Stimulated activated naive CD8-positive, alpha-beta T cell treated with anti-CD3 and anti-CD28 coated beads, Interleukin-15, Interleukin-2, amounts not matched to agents 100 U/mL and 50 U/mL, for 24 hours (primary cell): Measurements from ENCODE around the gene BLACAT1.
A peak's percentile ranks its signal among the peaks of the same experiment; 100 is the strongest.
"Not testable (repeated sequence)": the region's sequence is repeated elsewhere in the genome, so short reads cannot be mapped to it uniquely, and the experiment has no call there.

Source experiments
- ATAC-seq: fragments of 150-1000 bp; cut with Tn5 transposase; one replicate; pipeline ENCODE4 v1.10.0; 2021
- DNase-seq: peaks from one replicate; pipeline ENCODE4 v3.0.0; 2021

BLACAT1 gene

DNA sequence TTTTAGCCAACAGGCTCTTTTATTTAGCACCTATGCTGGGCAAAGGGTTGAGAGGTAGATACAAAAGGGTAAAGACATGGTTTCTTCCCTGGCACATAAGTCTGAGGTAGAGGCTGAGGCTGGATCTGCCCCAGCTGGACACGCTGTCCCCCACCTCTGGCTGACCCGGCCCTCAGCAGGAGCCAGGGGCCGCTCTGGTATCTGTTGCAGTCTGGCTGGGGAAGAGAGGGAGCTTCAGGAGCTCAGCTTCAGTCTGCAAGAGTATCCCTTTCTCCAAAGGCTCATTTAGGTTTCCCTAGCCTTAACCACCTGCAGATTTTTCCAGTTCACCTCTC is 14.2 kb downstream of the BLACAT1 start:
- ATAC-seq (no peak), DNase-seq (no peak)

DNA sequence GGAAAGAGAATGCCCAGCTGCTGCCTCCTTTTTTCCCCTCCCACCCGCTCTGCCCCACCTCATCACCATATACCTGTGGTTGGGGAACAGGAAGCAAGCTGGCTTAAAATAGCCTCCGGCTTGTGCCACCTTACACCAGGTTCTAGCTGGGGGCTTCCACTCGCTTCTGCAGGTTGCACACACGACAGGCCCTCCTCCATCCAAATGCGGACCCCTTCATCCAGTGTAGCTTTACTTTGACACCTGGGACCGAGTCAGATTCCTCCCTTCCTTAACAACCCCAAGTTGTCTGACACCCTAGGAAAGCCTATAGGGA is 14.6 kb downstream of the BLACAT1 start:
- DNase-seq (no peak), ATAC-seq (no peak)

DNA sequence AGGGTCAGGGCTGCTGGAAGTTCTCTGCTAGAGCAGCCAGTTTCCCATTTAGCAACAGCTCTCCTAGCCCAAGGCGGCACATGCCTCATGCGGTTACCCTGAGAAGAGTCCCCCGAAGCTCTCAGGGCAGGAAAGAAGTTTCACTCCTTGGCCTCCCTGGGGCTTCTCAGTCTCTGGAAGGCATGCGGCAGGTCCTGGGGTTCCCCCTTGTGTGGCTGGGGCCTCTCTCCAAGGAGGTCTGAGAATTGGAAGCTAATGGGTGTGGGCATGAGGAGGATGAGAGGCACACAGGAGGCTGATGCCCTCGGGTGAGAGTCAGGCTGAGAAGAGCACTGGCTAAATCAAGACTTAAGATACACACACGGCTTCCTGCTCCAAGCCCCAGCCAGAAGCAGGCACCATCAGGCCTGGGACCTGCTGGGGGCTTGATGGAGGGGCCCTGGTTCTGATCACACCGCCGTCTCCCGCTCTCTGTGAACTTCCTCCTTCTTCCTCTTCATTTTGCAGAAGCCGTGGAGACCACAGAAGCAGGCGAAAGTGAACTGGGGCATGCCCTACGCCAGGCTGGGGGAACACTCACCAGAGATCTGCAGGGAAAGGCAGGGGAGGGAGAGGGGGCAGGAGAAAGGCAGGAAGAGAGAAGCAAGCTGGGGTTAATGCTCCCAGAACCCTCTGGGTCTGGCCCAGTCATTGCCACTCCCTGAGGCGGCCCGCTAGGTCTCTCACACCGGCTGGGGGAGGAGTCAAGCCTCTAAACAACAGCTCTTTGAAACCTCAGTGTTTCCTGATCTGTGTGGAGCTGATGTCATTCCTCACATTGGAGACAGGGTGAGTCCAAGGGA is 15.1 kb downstream of the BLACAT1 start:
- DNase-seq (peak; percentile 72), ATAC-seq (peak; percentile 93)

DNA sequence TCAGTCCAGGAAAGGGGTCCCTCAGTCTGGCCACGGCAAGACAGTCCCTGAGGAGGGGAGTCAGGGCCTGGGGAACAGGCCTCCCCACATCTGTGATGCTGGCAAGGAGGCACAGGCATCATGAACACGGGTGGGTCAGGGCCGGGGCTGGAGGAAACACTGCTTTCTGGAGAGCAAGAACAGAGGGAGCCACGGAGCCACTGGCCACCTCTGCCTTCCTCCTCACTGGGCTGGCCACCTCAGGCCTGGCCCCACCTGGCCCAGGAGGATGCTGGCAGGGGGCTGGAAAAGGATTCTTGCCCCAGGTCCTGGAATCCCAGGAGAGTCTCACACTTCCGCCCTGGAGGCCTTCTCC is 15.7 kb downstream of the BLACAT1 start:
- DNase-seq (no peak), ATAC-seq (no peak)

DNA sequence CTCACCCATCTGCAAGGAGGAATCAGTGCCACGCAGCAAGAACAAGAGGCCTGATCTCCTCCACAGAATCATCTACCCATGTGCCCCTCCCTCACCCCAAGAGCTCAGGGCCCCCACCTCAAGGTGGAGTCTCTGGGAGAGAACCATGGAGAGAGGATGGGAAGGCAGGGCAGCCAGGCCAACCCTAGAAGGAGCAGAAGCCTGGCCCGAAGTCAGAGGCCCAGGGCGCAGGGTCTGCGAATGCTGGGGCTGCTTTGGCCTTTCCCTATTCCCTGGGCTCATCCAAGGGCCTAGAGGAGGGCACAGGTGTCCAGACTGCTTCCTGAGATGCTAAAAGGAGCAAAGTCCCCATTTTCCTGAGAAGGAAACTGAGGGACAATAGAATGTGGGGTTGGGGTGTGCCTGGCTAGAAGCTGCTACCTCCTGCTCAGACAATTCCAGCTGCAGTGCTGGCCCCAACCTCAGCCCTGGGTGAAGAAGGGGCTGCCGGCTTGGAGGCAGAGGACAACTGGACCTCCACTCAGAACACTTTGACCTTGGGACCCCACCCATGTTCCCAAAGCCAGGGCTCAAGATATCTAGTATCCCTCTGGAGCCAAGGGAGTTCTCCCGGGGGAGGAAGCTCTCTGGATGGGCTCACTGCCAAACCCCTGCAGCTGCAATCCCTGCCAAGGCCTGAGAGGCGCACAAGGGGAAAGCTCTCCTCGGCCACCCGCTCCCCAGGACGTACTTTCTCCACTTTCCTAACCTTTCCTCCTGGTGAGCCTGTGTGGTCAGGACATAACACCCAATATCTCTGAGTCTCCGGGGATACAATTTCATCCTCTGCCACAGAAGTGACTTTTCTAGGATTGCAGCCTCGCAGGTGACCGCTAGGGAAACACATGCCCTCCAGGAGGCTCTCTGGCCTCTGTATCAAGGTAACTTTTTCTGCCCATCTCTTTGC is 17.4 kb downstream of the BLACAT1 start:
- DNase-seq, result no peak
- ATAC-seq, result no peak

DNA sequence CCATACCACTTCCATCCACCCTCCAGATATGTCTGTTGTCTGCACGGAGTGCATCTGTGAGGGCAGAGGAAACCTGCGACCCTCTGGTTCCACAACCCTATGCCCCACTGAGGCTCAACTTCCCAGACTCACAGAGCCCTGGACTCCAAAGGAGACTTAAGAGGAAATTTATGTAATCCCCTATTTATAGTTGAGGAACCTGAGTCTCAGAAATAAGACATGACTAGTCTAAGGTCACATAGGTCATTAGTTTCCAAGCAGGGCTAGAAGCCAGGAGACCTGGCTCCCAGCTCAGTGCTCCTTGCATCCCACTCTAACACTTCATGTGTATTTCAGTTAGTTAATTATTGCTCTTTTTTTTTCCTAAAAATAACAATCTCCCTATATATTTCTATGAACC is 18.3 kb downstream of the BLACAT1 start:
- ATAC-seq (no peak), DNase-seq (no peak)

DNA sequence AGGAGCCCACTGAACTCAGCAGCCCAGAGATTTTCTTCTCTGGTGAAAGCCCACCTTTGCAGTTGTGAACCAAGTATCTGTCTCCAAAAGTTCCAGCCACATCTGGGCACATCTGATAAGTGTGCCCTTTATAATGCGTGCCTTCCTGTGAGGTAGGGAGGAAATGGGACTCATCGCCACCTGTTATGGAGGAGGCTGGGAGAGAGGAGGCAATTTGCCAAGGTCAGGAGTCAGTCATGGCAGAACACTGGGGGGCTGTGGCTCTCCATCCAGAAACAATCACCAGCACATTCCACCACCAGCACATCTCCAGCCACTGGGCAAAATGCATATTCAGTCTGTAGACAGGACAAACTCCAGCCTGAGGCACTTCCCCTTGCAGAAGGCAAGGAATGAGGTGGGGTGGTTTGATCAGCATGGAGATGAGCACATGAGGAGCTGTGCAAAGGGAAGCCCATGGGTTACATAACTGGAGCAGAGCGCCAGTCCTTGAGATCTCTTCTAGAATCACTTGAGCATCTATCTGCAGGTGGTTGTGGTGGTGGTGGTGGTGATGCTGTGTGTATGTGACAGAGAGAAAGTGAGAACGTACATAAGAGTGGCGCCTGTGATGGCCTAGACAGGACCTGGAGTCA is 19.0 kb downstream of the BLACAT1 start:
- no peak for ATAC-seq

DNA sequence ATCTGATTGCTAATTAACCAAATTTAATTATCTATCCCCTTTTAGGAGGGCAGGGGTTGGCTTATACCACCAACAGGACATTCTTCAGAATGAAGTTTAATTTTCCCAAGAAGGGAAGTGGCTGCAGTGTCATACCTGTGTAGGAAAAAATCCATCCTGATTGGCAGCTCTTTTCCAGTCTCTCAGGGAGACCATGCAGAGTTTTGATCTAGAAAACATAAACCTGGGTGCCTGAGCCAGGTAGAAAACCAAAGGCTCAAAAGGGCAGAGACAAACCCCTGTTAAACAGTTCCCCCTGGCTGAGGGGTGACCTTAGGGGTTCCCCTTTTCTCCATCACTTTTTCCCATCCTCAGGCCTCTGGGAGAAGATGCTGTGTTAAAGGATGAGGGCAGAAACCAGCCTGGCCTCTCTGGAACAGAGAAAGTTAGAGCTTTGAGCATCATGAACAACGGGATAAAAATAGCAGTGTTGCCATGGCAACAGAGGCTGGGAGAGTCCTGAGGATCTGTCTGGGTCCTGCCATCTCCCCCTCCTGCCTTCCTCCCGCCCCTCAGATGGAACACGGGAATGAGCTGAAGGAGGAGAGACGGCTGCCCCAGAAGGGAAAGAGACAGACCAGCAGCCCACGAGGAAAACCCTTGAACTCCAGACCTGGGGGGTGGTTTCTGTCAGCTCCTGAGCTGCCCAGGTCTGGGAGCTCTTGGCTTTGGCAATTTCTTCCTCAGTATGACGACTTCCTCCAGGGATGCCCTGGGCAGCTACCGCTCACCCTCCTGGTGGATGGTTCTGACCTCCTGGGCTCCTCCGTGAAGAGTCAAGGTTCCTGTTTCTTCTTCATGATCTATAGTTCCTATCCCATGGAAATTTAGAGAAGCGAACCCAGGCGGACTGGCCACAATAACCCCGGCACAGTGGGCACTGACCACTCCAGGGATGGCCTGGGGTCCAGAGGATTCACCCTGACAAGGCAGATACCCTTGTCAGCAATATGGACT is 20.0 kb downstream of the BLACAT1 start:
- no peak for ATAC-seq
- no peak for DNase-seq

More for the DNA sequence above, 19.0 kb downstream of the BLACAT1 start:
- no peak for DNase-seq

DNA sequence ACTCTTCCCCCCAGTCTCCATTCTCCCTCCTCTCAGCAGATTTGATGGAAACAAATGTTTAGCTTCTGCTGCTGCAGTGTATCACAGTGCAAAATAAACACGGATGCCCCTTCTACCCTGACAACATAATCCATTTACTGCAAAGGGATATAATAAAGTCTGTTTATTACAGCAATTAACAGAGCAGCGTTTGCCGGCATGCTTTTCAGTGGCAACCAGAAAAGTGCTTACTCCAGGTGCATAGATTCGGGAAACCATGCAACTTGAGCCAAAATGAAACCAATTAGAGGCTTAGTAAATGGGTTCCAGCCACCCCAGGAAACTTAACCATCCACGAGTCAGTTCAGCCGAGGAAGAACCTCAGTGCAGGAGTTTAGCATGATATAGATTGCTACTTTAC is 21.1 kb downstream of the BLACAT1 start:
- no peak for DNase-seq

DNA sequence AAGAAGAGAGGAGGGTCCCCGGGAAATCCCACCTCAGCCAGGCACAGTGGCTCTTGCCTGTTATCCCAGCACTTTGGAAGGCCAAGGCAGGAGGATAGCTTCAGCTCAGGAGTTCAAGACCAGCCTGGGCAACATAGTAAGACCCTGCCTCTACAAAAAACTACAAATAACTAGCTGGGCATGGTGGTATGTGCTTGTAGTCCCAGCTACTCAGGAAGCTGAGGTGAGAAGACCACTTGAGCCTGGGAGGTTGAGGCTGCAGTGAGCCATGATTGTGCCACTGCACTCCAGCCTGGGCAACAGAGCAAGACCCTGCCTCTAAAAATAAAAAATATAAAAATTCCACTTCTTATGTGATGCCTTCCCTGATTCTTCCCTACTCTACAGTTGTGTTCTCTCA is 23.2 kb downstream of the BLACAT1 start:
- ATAC-seq, DNase-seq: not testable (repeated sequence)

More for the DNA sequence above, 21.1 kb downstream of the BLACAT1 start:
- ATAC-seq, result no peak

DNA sequence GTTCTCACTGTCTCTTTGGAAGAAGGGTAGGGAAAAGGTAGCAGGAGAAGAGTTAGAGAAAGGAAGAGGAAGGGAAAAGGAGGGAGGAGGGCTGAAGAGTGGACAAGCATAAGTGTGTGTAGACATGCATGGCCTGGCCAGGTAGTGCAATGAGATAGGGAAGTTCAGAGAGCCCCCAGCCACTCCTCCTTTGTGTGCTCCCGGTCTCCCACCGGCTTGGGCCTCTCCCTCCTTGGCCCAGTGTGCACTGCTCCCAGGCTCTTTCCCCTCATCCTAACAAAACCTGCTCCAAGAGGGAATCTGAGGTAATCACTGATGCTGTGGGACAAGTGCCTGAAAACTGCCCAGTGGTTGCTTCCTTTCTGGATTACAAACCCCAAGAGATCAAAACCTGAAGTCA is 23.7 kb downstream of the BLACAT1 start:
- no peak for DNase-seq
- no peak for ATAC-seq

DNA sequence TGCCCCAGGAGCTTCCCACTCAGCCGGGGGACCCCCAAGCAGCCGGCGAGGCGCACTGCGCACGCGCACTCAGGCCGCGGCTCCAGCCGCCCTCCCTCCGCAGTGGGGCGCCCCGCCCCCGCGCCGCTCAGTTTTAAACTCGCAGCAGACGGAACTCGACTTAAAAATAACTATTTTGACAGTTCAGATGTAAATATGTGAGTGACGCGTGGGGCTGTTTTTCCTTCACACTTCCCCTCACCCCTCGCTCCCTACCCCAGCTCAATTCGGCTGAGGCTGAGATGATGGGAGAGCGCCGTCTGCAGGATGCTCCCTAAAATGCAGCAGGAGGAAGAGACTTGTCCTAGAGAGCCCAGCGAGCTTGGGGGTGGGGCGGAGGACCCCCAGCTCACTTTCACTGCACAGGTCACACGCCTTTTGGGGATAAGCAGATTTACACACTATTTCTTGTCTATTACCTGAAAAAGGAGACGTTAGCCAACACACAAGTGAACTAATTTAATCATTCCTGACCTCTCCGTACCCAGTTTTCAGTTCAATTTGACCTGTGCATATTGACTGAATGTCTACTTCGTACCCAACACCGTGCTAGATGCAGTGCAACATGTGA is 25.0 kb downstream of the BLACAT1 start:
- ATAC-seq, result peak; percentile 43
- DNase-seq, result peak; percentile 72

DNA sequence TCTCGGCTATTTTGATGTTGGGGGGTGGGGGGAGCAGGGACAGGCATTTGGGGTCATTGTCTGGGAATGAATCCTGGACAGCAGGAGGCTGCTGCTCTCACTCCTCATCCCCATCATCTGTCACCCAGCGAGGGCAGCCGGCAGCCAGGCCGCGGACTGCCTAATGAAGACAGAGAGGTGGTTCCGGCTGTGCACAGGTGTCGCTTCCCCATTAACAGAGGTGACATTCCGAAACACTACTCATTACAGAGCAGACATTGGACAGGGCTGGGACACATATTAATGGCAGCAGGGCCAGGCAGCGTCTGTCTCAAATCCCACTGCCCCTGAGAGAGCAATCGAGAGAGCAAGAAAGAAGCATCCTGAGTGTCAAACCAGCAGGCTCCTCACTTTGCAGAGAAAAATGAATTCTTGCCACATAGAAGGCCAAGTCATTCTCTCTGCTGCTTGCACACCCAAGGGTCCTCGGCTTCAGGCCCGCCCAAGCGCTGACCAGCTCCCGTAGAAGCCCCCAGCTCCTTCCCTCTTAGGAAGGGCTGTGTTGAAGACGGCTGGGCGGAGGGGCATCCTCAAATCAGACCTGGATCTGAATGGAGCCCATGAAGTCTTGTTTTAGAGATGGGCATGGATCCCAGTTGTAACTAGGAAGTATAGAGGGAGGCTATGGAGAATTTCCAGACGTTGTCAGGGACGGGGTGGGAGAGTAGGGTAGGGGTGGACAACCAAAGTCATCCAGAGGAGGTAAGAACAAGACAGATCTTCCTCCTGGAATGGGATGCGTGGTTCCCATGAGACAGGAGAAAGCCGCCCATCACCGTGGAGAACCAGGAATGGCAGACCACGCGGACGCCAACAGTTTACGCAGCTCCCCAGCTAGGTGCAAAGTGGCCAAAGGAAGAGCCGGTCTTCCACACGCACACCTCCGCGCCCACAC is 25.8 kb downstream of the BLACAT1 start:
- no peak for ATAC-seq

DNA sequence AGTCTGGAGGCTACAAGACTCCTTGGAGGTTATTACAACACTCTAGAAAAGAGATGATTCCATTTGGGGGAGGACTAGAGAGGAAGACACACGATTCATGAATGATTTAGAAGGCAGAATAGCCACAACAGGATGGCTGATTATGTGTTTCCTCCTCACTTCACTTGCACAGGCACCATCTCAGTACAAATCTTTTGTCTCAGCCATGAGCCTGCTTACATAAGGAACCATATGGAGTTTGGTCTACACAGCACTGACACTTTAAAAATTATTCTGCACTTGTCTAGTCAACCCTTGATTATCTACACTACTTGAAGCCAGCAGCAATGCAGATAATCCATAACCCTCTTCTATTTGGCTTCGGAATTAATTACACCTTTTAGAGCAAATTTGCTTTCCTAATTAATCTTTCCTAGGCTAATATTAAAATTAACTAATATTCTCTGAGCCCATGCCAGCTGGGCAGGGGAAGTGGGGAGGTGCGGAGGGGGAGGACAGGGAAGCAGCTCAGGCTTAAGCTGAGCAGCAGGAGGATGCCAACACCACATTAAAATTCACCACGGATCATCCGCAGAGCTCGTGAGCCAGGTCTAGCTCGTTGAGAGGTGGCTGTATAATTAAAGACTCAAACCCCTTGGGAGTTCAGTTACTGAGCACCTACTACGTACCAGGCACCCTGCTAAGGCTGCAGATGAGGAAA is 30.8 kb downstream of the BLACAT1 start:
- DNase-seq, result no peak
- no peak for ATAC-seq

More for the DNA sequence above, 25.8 kb downstream of the BLACAT1 start:
- DNase-seq, result no peak

DNA sequence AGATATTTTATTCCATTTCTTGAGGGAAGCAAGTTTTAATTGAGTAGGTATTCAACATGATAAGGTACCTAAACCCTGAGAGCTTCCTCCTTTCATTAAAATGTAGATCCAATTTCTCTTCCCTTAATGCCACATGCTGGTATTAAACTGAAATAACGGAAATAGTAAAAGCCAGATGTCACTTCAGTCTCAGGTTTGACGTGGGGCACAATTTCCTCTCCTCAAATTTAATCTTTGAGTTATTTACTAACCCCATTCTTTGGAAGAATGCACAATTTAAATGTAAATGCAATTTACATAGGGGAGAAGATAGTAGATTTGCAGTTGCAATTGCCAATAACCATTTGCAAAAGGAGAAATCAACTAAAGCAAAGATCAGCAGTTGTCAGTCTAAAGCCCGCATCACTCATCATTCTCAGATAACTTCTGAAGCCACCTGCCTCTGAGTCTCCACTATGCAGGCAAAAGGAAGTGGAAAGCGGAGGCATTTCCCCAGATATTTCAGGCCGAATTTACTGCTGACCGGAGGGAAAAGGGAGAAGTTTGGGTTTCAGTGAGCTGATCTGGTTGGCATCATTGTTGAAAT is 31.9 kb downstream of the BLACAT1 start:
- ATAC-seq (no peak), DNase-seq (no peak)

DNA sequence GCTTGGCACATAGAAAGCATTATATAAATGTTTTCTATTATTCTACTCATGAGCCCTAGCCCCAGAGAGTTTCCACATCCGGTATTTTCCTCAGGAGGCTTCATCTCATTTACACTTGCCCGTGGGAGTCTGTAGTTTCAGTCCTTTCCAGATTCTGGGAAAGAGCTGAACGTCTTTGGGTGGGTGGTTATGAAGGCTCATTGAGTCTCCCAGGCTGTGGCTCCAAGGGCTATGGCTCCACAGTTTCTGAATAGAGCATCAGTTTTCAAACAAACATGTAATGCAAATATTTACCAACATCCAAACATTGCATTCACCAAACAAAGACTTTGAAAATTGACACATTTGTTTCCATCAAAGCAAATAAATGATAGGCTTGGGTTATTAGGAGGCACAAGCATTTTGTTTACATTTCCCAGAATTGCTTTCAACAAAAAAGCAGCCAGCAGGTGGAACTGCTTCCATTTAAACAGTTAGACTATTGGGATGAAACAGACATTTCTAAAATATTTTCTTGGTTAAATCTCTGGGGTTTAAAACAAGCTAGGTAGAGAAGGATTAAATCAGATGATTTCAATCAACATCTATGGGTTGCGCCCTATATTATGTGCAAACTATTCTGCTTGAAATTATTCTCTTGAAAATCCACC is 32.7 kb downstream of the BLACAT1 start:
- no peak for ATAC-seq
- DNase-seq, result no peak

DNA sequence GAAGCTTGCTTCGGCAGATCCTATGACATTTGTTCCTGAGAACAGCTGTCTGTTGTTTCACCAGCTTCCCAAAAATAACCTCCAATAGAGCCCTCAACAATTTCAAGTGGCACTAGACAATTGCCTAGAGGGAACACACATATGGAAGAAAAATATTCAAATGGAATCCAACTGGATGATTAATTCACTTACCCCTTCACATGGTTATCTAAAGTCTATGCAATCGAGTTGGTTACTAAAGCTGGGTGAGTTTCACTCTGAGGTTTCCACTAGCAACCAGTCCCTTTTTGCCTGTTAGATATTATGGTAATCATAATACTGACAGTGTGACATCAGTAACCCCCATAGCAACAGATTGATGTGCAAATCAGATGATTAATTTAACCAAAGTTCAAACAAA is 34.0 kb downstream of the BLACAT1 start, which contains the start of gene LEMD1:
Gene LEMD1, minus strand, starts transcription at position 259 of the 400 bp plus-strand sequence. CDS start 1,520 bp downstream, outside the sequence.
- ATAC-seq, result no peak
- DNase-seq, result no peak

DNA sequence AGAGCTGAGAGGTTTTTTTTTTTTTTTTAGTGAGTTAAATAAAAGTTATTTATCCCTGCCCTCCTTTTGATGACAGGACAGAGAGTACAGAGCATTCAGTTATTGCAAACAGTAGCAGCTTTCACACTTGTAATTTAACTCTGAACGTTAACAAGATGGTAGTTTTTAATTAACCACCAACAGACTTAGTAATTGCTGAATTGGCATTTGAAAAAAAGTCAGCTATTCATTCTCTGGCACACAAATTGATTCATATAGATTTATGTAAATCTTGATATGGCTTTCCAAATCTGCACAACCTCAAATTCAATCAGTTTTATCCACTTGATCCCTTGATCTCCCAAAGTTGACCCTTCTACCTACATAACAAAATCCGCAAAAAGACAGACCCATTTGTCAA is 34.9 kb downstream of the BLACAT1 start:
- DNase-seq (no peak), ATAC-seq (no peak)
